Measurements from ENCODE around the gene FBXO21.

DNA sequence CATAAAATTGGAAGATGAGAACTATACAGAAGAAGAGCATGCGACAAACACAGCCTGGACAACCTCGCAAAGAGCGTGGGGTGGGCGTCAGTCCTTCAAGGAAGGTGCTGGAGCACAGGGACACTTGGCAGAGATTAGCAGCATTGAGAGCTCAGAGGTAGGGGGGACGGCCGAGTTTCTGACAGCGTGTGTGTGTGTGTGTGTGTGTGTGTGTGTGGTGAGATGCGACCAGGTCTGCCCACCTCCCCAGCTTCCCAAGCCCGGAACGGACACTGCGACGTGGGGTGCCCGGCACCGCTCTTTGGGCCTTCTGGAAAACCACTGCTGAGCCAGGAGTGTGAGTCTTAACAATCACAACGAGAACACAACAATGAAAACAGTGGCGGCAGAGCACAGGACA lies 17.9 kb upstream of the FBXO21 start:
- no peak for TF ChIP-seq EZH2 (IDR thresholded peaks at IDR 0.05; ENCODE audit: borderline replicate concordance, insufficient read depth, low read depth, low read length, poor library complexity, severe bottlenecking)
- TF ChIP-seq, protein P1, sequence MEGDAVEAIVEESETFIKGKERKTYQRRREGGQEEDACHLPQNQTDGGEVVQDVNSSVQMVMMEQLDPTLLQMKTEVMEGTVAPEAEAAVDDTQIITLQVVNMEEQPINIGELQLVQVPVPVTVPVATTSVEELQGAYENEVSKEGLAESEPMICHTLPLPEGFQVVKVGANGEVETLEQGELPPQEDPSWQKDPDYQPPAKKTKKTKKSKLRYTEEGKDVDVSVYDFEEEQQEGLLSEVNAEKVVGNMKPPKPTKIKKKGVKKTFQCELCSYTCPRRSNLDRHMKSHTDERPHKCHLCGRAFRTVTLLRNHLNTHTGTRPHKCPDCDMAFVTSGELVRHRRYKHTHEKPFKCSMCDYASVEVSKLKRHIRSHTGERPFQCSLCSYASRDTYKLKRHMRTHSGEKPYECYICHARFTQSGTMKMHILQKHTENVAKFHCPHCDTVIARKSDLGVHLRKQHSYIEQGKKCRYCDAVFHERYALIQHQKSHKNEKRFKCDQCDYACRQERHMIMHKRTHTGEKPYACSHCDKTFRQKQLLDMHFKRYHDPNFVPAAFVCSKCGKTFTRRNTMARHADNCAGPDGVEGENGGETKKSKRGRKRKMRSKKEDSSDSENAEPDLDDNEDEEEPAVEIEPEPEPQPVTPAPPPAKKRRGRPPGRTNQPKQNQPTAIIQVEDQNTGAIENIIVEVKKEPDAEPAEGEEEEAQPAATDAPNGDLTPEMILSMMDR (IDR thresholded peaks at IDR 0.05), result no peak
